NOMO-1 (cell line): ENCODE results near the gene LRP1B.

Experiments
- DNase-seq, 2 experiments: peaks; one replicate each; lab custom pipeline; 2025; ENCODE audit not compliant: unreplicated experiment in 2 of 2; lab: John Stamatoyannopoulos, UW

Gene LRP1B

GRCh38 chr2:140249821-140250220, 1881.0 kb downstream of the LRP1B start:
- DNase-seq = no peak

DNA sequence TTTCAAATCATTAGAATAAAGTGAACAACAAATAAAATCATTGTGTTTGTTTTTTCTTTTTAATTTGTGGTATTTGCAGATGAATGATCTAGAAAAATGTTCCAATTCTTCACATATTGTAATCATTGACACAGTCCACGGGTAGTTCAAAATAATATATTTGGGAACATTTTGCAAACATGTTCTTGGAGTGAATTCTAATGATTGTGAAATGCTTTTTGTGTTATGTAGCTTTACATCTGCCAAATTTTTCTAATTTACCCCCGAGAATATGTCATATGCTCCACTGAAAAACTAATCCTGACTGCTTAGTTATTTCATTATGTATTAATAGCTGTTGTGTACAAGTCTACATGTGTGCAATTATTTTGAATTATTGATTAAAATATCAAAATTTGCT, 1882.2 kb downstream of the LRP1B start:
- no peak for DNase-seq

GRCh38 chr2:140247451-140248195, 1883.2 kb downstream of the LRP1B start:
- DNase-seq = no peak

DNA sequence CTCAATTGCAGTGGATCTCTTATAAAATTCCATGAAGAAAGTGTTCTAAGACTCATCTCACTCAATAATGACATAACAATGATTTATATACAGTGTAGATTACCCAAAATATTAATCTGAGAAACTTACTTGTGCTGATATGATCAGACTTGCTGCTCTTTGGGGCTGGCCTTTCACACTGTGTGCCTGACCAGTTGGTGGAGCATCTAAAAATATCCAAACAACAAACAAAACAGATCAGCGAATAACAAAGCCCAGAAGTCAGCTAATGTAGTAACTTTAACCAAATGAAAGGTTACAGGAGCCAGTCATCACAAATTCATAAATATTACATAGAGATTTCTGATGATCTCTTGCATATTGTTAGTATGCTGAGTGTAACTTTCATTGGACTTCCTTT, 1883.9 kb downstream of the LRP1B start:
- no peak for DNase-seq

GRCh38 chr2:140246058-140246457, 1884.8 kb downstream of the LRP1B start:
- no peak for DNase-seq

DNA sequence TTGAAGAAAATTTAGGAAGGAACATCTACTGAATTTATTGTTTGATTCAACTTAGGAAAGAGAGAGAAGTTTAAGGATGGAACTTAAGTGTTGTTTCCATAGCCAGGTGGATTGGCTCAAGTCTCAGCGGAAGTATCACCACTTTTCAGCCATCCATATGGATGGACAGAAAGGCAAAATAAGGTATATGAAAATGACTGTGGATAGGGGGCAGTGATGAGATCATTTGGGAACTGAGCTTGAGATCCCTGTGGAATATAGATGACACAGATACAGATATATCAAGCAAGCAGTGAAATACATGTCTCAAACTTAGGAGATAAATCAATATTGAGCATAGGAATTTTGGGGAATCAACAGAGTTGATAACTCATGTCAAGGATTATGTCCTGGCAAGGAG, 1887.9 kb downstream of the LRP1B start:
- DNase-seq = no peak

DNA sequence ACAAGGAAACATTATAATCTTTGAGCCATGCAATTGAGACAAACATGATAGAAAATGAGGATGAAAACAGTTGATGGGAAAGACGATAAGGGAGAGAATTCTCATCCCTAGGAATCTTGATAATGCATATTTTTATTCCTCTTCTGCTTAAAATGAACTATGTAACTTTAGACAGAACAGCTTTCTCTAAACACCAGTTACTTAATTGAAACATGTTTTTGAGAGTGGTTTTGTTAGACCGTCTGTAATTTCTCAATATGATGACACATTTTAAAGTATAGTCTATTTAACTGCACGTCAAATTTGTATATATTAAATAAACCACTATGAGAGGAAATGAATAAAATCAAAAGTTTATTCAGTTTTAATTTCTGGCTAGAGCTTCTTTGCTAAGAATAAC, 1896.7 kb downstream of the LRP1B start:
- DNase-seq = no peak

DNA sequence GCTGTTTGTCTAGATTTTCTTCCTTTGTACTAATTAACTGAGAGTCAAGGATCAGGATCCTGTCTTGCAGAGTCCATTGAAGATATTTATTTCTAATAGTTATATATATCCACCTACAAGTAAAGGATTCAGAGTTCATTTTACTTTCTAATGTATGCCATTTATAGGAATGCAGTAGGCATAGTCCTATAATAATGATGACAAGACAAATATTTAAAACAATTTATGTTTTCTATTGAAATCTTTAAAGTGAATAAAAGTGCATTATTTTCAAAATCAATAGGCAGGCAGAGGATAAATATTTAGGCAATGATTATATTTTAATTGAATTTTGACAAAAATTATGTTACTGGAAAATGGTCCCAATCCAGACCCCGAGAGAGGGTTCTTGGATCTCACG, 1919.9 kb downstream of the LRP1B start:
- no peak for DNase-seq

DNA sequence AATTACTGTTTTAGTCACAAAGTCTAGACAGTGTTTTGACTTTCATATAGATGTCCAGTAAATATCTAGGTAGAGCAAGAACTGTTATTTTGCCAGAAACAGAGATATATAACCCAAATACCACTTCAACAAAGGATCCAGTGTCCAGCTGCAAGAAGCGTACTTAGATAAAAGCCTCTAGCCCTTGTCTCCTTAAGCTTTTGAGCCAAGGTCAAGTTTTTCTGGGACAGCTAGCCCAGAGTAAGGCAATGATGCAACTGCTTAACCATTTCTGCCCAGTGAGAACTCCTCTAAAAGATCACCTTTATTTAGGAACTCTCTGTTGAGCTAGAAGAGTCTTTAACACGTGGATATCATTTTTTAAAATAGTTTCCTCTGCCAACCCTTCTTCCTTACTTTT, 1925.7 kb downstream of the LRP1B start:
- DNase-seq = no peak

- DNase-seq = no peak
Measured at GRCh38 chr2:140203347-140203746, 1927.5 kb downstream of the LRP1B start.

DNA sequence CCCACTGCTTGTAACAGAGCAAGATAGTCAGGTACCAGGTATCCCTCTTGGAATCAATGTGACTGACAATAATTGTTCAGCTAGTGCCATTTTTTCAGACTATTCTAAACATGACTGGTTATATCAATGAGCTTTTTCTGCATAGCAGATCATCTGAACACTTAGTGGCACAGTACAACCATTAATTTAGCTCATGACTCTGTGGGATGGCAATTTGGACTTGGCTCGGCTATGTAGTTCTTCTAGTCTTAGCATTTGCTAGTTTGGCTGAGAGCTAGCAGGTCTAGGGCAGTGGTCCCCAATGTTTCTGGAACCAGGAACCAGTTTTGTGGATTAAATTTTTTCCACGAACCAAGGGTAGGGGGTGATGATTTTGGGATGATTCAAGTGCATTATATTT, 1929.2 kb downstream of the LRP1B start:
- no peak for DNase-seq

DNA sequence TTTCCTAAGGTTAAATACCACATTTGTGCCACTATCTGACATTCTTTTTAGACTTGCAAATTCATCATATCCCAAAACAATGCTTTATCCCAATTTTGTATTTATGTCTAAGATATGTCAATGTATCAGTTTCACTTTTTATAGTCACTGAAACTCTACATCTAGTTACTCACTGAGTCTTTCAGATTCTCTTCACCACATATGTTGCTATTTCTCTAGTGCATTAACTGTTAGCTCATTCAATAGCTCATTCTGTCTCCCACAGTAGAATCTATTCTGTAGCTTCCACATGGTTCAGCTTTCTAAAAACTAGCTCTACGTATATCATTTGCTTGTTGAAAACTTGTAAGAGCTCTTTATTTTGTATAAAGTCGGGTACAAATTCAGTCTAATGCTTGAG, 1930.1 kb downstream of the LRP1B start:
- no peak for DNase-seq

DNA sequence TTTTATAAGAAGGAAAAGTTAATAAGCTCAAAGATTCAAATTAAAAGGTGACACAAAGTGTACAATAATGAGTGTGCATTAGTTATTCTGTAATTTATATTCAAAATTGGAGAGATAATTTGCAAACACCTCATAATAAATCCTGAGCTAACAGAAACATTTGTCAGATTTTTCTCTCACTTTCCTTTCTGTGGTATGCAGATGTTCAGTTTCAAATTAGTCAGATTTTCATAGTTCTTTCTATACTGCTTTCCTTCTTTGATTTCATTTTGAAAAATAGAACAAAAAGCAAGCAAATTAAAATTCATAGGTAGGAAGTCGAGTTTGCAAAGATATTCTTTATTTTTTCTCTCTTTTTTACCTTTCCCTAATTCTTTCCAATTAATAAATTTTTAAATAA, 1930.5 kb downstream of the LRP1B start:
- DNase-seq = no peak

DNA sequence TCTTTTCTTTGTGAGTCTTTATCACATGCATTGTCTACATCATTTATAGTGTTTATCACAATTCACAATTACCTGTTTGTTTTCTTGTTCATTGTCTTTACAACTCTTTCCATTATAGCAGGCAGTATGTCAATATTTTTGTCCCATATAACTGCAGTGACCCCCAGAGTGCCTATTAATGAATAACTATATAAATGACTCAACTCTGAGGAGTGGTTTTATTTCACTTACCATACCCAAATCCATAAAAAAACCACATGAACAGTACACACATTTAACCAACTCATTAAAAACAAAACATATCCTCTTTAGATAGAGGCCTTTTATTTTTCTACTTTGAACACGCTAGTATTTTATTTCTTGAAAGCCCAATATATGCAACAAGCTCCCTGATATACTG, 1931.5 kb downstream of the LRP1B start:
- no peak for DNase-seq

DNA sequence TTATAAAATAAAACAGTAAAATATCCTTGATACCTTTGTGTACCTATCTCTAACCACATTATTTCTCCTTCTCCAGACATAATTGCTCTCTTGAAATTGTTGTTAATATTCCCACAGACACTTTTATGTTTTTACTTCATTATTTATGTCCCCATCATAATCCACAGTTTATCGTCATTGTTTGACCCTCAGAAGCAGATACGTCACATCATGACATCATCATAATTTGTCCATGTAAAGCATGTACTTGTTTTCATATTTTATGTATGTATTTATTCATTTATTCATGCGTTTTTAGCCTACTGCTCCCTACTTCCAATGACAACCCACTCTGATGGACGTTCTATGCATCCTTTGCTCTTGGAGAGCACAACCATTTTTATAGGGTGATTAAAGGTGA, 1943.7 kb downstream of the LRP1B start:
- DNase-seq = no peak

DNA sequence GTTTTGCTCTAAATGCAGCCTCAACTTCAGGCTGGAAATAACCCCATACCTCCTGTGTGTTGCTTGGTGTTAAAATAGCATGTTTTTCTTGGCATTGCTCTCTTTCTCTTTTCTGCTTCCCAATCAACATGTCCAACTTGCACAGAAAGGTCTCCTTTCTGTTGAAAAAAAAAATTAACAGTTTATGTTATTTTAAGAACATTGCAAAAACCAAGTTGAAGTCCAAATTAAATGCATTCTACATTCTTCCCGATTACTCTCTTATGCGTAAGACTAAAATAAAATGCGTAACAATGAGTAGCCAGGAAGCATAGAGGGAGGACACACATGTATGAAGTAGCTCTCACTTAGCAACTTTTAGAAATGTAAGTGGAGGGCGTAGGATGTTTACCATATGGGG, 1944.5 kb downstream of the LRP1B start:
- no peak for DNase-seq

- DNase-seq = no peak
Measured at GRCh38 chr2:140185076-140185475, 1945.7 kb downstream of the LRP1B start.

DNA sequence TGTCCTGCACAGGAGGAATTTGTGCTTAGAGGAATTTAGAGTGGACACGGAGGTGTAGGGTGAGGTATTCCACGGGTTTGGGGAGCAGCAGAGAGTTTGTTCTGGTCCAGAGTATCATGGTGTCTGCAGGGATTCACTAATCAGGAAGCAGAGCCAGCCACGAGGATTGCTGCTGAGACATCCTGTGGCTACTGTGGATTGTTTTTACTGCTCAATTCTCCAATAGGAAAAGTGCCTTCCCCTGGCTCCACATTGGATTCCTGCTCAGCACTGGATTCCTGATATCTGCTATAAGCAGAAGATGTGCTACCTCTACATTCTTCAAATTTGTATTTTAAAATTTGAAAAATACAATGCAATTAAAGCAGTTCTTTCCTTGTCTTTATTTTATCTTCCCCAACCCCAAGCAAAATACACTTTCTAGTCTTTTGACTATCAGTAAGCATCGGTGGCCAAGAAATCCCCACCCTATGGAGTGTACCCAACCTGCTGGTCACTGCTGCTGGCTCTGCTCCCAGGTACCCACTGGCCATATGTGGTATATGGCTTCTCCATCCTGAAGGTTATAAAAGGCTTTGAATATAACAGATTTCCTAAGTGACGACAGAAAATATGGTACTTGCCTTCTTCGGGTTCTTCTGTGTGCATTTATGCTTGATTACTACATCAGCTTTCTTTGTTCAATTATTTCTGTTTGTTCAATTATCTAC, 1947.6 kb downstream of the LRP1B start:
- DNase-seq = no peak
